HG02885 (cell line): ENCODE data around the gene IL21.

Source experiments
- ATAC-seq: cut with Tn5 transposase; IDR thresholded peaks from one replicate; pipeline ENCODE4 v1.9.1; 2021; ENCODE audit warnings: mild to moderate bottlenecking; ENCODE audit not compliant: unreplicated experiment, poor library complexity

The IL21 gene

GRCh38 chr4:122635205-122635604 is 14.3 kb upstream of the IL21 start:
- peak; percentile 79 for ATAC-seq

GRCh38 chr4:122633211-122633610 is 12.3 kb upstream of the IL21 start:
- no peak for ATAC-seq

GRCh38 chr4:122632396-122633143 is 11.7 kb upstream of the IL21 start:
- ATAC-seq, result peak; percentile 73

- ATAC-seq, result no peak
These were observed 4.3 kb upstream of the IL21 start for GRCh38 chr4:122625156-122625555.

- ATAC-seq, result no peak
These were observed 3.3 kb upstream of the IL21 start for GRCh38 chr4:122624205-122624604.

- ATAC-seq, result no peak
These were observed 2.8 kb upstream of the IL21 start for GRCh38 chr4:122623637-122624166.

GRCh38 chr4:122622400-122622799 is 1.5 kb upstream of the IL21 start:
- ATAC-seq, result no peak

GRCh38 chr4:122619611-122620010 is 1.3 kb downstream of the IL21 start:
- ATAC-seq, result no peak

GRCh38 chr4:122617597-122618593 is 3.0 kb downstream of the IL21 start:
- ATAC-seq, result no peak

- no peak for ATAC-seq
These were observed 3.8 kb downstream of the IL21 start for GRCh38 chr4:122616915-122617596.

- no peak for ATAC-seq
These were observed 6.2 kb downstream of the IL21 start for GRCh38 chr4:122614621-122615020.

- ATAC-seq, result no peak
These were observed 8.3 kb downstream of the IL21 start for GRCh38 chr4:122612540-122612939.

GRCh38 chr4:122606364-122607043 is 14.4 kb downstream of the IL21 start:
- ATAC-seq, result no peak

- no peak for ATAC-seq
These were observed 16.7 kb downstream of the IL21 start for GRCh38 chr4:122604146-122604545.

GRCh38 chr4:122603156-122603574 is 17.7 kb downstream of the IL21 start:
- ATAC-seq, result no peak

GRCh38 chr4:122602277-122603142 is 18.4 kb downstream of the IL21 start:
- ATAC-seq, result peak; percentile 78

- no peak for ATAC-seq
These were observed 29.7 kb downstream of the IL21 start for GRCh38 chr4:122591196-122591595.

- ATAC-seq, result no peak
These were observed 32.2 kb downstream of the IL21 start for GRCh38 chr4:122588453-122589238.
